ENCODE measurements around the gene MAP3K19. TPM values are rescaled to one million over a fixed set of nuclear protein-coding genes. Genes with fewer than 3 reads are reported as not detected.

Gene MAP3K19, protein sequence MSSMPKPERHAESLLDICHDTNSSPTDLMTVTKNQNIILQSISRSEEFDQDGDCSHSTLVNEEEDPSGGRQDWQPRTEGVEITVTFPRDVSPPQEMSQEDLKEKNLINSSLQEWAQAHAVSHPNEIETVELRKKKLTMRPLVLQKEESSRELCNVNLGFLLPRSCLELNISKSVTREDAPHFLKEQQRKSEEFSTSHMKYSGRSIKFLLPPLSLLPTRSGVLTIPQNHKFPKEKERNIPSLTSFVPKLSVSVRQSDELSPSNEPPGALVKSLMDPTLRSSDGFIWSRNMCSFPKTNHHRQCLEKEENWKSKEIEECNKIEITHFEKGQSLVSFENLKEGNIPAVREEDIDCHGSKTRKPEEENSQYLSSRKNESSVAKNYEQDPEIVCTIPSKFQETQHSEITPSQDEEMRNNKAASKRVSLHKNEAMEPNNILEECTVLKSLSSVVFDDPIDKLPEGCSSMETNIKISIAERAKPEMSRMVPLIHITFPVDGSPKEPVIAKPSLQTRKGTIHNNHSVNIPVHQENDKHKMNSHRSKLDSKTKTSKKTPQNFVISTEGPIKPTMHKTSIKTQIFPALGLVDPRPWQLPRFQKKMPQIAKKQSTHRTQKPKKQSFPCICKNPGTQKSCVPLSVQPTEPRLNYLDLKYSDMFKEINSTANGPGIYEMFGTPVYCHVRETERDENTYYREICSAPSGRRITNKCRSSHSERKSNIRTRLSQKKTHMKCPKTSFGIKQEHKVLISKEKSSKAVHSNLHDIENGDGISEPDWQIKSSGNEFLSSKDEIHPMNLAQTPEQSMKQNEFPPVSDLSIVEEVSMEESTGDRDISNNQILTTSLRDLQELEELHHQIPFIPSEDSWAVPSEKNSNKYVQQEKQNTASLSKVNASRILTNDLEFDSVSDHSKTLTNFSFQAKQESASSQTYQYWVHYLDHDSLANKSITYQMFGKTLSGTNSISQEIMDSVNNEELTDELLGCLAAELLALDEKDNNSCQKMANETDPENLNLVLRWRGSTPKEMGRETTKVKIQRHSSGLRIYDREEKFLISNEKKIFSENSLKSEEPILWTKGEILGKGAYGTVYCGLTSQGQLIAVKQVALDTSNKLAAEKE (N-terminal part only)
- total RNA-seq, result under 0.01 TPM in 1 of 2 replicates, not detected in the other

DNA sequence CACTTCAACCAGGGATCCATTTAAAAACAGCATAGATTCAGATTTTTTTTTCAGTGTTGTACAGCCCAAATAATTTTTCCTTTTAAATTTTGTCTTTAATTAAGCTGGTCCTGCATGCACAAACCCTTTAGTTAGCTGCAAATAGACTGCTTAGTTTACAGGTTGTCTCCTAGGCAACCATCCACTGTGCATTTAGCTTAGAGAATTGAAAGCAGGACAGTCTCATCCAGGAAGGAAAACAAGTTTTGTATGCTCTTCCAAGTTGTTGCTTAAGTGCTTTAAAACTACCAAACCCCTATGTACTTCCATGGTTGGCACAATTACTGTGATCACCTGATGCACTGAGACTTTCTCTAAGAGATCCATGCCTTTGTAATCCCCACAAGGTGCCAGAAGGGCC is at the start of gene MAP3K19:
TSS of gene MAP3K19 (minus strand) at position 148 of the 400 bp plus-strand sequence. CDS start 22,800 bp downstream, outside the sequence.

DNA sequence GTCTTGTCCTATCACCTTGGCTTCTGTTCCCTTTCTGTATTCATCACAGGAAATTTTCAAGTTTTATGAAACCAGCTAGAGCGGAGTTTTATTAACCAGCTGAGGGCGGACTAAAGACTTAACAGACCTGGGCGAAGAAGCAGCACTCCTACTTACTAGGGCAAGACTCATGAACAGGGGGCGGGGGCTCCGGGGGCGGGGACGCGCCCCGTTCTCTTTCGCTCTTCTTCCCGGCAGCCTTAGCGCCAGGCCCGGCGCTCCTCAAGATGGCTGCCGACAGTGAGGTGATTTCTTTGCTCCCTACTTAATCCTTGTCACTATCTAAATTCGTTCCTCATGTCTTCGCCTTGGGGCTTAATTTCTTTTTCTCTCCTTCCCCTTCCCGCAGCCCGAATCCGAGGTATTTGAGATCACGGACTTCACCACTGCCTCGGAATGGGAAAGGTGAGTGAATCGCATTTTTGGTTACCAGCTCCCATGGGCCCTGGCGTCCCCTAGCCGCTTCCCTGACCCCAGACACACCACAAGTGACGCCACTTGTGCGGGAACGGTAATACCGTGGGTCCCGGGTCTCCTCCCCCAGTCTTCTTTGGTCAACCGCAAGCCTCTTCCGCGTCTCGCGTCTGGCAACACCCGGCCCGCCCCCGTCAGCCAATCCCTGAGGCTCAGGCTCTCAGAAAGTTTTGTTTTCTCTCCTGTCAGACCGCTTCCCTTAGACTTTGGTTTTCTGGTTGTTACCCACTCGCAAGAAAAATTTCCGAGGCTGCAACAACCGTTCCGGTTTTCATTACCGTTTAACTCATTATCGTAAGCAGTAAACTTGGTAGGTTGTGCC is 5.0 kb upstream of the MAP3K19 start, which contains the start of gene RAB3GAP1:
TSS of gene RAB3GAP1 (plus strand) at position 251 of the 835 bp plus-strand sequence. CDS start at position 267, 16 bp downstream.

DNA sequence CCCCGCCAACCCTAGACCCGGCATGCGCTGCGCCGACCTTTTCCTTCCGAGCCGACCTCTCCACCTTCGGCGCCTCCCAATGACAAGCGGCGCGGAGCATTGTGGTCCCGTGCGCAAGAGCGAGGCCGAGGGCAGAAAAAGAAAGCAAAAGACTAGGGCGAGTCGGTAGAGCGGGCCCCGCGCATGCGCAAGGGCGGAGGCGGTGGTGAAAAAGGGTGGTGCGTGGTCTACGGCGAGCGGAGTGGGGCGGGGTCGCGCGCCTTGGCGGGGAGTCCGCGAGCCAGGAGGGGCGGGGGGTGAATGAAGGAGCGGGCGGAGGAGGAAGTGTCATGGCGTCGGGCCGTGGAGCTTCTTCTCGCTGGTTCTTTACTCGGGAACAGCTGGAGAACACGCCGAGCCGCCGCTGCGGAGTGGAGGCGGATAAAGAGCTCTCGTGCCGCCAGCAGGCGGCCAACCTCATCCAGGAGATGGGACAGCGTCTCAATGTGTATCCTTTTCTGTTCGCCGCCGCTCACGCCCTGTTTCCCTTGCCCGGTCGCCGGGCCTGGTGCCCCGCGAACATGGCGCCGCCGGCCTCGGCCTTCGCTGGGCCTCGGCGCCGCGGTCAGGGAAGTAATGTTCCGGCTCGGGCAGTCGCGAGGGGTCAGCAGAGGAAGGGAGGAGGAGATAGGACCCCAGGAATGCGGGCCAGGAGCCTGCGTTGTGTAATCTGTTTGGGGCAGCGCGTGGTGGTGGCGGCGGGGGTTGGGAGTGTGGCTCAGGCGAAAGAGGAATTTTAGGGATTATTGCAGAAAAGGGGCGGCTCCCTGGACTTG is 128.5 kb downstream of the MAP3K19 start, which contains the start of gene CCNT2:
TSS of gene CCNT2 (plus strand) at position 297 of the 815 bp plus-strand sequence. CDS start at position 330, 33 bp downstream.

Other genes with a start within 250 kb of the MAP3K19 start
- 1.7 TPM in 1 of 2 replicates, not detected in the other for gene ACMSD, start 208.8 kb downstream of the MAP3K19 start, total RNA-seq
- 17.4 and 21.1 TPM in 2 replicates for gene CCNT2, start 128.6 kb downstream of the MAP3K19 start, total RNA-seq
- gene RAB3GAP1, start 4.8 kb upstream of the MAP3K19 start, total RNA-seq, result 87.5 and 110 TPM in 2 replicates

All from tracheal epithelial cell (primary cell).